CD14-positive monocyte (primary cell): Measurements from ENCODE around the gene RNASE1. TPM values are rescaled to one million over a fixed set of nuclear protein-coding genes. Genes with fewer than 3 reads are reported as not detected.
A peak's percentile ranks its signal among the peaks of the same experiment; 100 is the strongest.

ENCODE experiments used
- DNase-seq, 3 donors: peaks; one replicate each; pipeline ENCODE4 v3.0.0-alpha.2; 2011 to 2022
- H2AFZ ChIP-seq: 2 replicates; pipeline ENCODE4 v1.6.0; 2012; ENCODE audit warnings: mild to moderate bottlenecking, low read depth, low read length, inconsistent platforms; ENCODE audit not compliant: insufficient read depth, poor library complexity, severe bottlenecking
- H3K27ac ChIP-seq, 2 donors: 1 replicate in 1 of 2; 2 replicates in 1 of 2; pipeline ENCODE4 v1.5.1; 2012 to 2013; ENCODE audit warnings: low read length in 2 of 2, control low read depth in 1 of 2, inconsistent platforms in 1 of 2, low read depth in 1 of 2, mild to moderate bottlenecking in 1 of 2
- H3K27me3 ChIP-seq, 2 donors: one replicate each; pipeline versions ENCODE4 v1.6.0 to v1.6.1; 2011 to 2013; ENCODE audit warnings: low read length in 2 of 2; ENCODE audit not compliant: control insufficient read depth in 2 of 2, insufficient read depth in 2 of 2
- H3K36me3 ChIP-seq, 2 donors: replicated peaks in 1 of 2; 1 replicate in 1 of 2; 2 replicates in 1 of 2; pipeline versions ENCODE4 v1.5.1 to v1.6.1; 2012 to 2013; ENCODE audit warnings: low read length in 2 of 2, control low read depth in 1 of 2, inconsistent platforms in 1 of 2, mild to moderate bottlenecking in 1 of 2; ENCODE audit not compliant: insufficient read depth in 2 of 2, control insufficient read depth in 1 of 2
- H3K4me1 ChIP-seq, 2 donors: 1 replicate in 1 of 2; 2 replicates in 1 of 2; pipeline versions ENCODE4 v1.5.1 to v1.6.1; 2012 to 2013; ENCODE audit warnings: low read length in 2 of 2, control low read depth in 1 of 2, inconsistent platforms in 1 of 2, mild to moderate bottlenecking in 1 of 2, moderate library complexity in 1 of 2; ENCODE audit not compliant: insufficient read depth in 2 of 2, control insufficient read depth in 1 of 2
- H3K4me2 ChIP-seq: replicated peaks from 2 replicates; pipeline ENCODE3; 2012; ENCODE audit warnings: low read length, moderate library complexity, mild to moderate bottlenecking; ENCODE audit not compliant: poor library complexity, severe bottlenecking; ENCODE audit errors: extremely low read depth
- H3K4me3 ChIP-seq, 3 experiments: fragments of 200-600 bp in 1 of 3; sonication (generic) in 1 of 3; replicated peaks in 1 of 3; 1 replicate in 2 of 3; 2 replicates in 1 of 3; pipeline ENCODE4 v1.5.1; 2011 to 2013; ENCODE audit warnings: low read length in 3 of 3, mild to moderate bottlenecking in 3 of 3, control low read depth in 2 of 3, low read depth in 2 of 3, inconsistent platforms in 1 of 3, moderate library complexity in 1 of 3
- H3K79me2 ChIP-seq: 2 replicates; pipeline ENCODE4 v1.6.0; 2012; ENCODE audit warnings: mild to moderate bottlenecking, control low read depth, inconsistent platforms, low read length, moderate library complexity; ENCODE audit not compliant: insufficient read depth
- H3K9ac ChIP-seq: 2 replicates; pipeline ENCODE4 v1.6.0; 2017; ENCODE audit warnings: low read length, mild to moderate bottlenecking; ENCODE audit not compliant: insufficient read depth, poor library complexity, severe bottlenecking
- H3K9me3 ChIP-seq, 2 donors: replicated peaks in 1 of 2; 1 replicate in 1 of 2; 2 replicates in 1 of 2; pipeline versions ENCODE4 v1.5.1 to v1.6.1; 2012 to 2013; ENCODE audit warnings: low read length in 2 of 2, control low read depth in 1 of 2; ENCODE audit not compliant: control insufficient read depth in 1 of 2, insufficient read depth in 1 of 2
- H4K20me1 ChIP-seq: 2 replicates; pipeline ENCODE4 v1.6.0; 2012; ENCODE audit warnings: mild to moderate bottlenecking, low read length, control low read depth, moderate library complexity; ENCODE audit not compliant: insufficient read depth
- H3K27ac Mint-ChIP-seq, 7 donors: one replicate each; pipeline ENCODE4 v1.8.0; 2020; ENCODE audit warnings: mild to moderate bottlenecking in 7 of 7, mixed read lengths in 7 of 7, moderate library complexity in 6 of 7, inconsistent platforms in 2 of 7
- H3K27me3 Mint-ChIP-seq, 3 donors: one replicate each; pipeline ENCODE4 v1.8.0; 2021 to 2022; ENCODE audit warnings: low read depth in 3 of 3, mild to moderate bottlenecking in 3 of 3, mixed read lengths in 3 of 3, moderate library complexity in 3 of 3, inconsistent platforms in 1 of 3
- H3K36me3 Mint-ChIP-seq, 2 donors: one replicate each; pipeline ENCODE4 v1.8.0; 2020; ENCODE audit warnings: mixed read lengths in 2 of 2, inconsistent platforms in 1 of 2, mild to moderate bottlenecking in 1 of 2
- H3K4me1 Mint-ChIP-seq: one replicate; pipeline ENCODE4 v1.8.0; 2020; ENCODE audit warnings: mild to moderate bottlenecking, mixed read lengths
- H3K4me3 Mint-ChIP-seq, 2 donors: one replicate each; pipeline ENCODE4 v1.8.0; 2020; ENCODE audit warnings: mild to moderate bottlenecking in 2 of 2, mixed read lengths in 2 of 2, moderate library complexity in 1 of 2
- H3K9me3 Mint-ChIP-seq, 7 donors: one replicate each; pipeline ENCODE4 v1.8.0; 2020 to 2022; ENCODE audit warnings: mixed read lengths in 7 of 7, mild to moderate bottlenecking in 6 of 7, moderate library complexity in 6 of 7, inconsistent platforms in 2 of 7
- WGBS: methylation state at CpG from one replicate; pipeline ENCODE4 v1.1.5; 2013; ENCODE audit warnings: missing lambda C conversion rate; ENCODE audit not compliant: insufficient coverage; 5-methylcytosine and 5-hydroxymethylcytosine counted together
- intact Hi-C, 2 donors: fragments of 100-400 bp; cut with micrococcal nuclease; formaldehyde crosslinking; loops; one replicate each; pipeline versions ENCODE4 v1.15.0 to v1.15.1; 2023
- polyA plus RNA-seq, 3 donors: library from polyadenylated mRNA; depleted of rRNA in 1 of 3; unstranded in 2 of 3; stranded (reverse) in 1 of 3; fragments of 300-500 nt in 2 of 3; fragments of >200 nt in 1 of 3; fragmentation: Illumina TruSeq in 2 of 3; gene quantifications; 1 replicate in 2 of 3; 2 replicates in 1 of 3; pipeline ENCODE4 v1.2.3, GENCODE V29; 2012 to 2021
- TF ChIP-seq, protein P1 (sequence below): fragments of 200-600 bp; IDR thresholded peaks from one replicate; pipeline ENCODE4 v1.8.0; 2022; ENCODE audit warnings: antibody characterized with exemption, mild to moderate bottlenecking

RNASE1 gene
- polyA plus RNA-seq, 3 donors, result 2.1 to 191 (median 11.3) TPM

DNA sequence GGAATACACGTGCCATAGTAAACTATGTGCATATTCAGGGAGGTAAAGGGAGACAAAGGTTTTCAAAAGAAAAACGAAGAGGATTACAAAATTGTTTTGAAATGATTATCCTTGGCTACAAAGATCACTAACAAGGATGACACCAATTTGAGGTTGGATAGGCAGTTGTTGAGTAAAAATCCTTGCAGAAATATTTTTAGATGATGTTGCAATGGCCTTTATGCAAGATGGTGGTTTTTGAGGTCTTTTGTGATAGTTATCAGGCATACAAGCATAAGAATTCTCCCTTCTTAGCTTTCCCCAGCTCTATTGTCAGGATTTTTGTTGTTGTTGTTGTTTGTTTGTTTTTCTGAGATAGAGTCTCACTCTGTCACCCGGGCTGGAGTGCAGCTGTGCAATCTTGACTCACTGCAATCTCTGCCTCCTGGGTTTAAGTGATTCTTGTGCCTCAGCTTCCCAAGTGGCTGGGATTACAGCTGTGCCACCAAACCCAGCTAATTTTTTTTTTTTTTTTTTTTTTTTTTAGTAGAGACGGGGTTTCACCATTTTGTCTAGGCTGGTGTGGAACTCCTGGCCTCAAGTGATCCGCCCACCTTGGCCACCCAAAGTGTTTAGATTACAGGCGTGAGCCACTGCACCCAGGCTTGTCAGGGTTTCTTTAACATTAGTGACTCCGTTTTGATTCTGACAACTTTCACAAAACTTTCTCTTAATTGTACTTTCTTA is 7.8 kb downstream of the RNASE1 start:
- H3K36me3 Mint-ChIP-seq, result no peaks in the 10 kb centered on the region
- intact Hi-C loops, result loop anchor here in 1 of 2 donors (5.0 kb wide), 1 partner anchor 78 kb away; no protein-coding TSS in a partner anchor
- peak; percentile 59 to 87 (median 75) for DNase-seq
- peaks cover 0 to 2% (median 0%) of the 10 kb centered on the region in 7 donors for H3K9me3 Mint-ChIP-seq
- peaks cover 78% of the 10 kb centered on the region for H3K4me1 Mint-ChIP-seq
- TF ChIP-seq, protein P1, sequence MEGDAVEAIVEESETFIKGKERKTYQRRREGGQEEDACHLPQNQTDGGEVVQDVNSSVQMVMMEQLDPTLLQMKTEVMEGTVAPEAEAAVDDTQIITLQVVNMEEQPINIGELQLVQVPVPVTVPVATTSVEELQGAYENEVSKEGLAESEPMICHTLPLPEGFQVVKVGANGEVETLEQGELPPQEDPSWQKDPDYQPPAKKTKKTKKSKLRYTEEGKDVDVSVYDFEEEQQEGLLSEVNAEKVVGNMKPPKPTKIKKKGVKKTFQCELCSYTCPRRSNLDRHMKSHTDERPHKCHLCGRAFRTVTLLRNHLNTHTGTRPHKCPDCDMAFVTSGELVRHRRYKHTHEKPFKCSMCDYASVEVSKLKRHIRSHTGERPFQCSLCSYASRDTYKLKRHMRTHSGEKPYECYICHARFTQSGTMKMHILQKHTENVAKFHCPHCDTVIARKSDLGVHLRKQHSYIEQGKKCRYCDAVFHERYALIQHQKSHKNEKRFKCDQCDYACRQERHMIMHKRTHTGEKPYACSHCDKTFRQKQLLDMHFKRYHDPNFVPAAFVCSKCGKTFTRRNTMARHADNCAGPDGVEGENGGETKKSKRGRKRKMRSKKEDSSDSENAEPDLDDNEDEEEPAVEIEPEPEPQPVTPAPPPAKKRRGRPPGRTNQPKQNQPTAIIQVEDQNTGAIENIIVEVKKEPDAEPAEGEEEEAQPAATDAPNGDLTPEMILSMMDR, result no peak
- no peaks in the 10 kb centered on the region for H3K27me3 ChIP-seq
- H3K27ac Mint-ChIP-seq, result peak overlapping the region; percentile 87 to 97 (median 95)
- no peaks in the 10 kb centered on the region for H4K20me1 ChIP-seq
- WGBS, result 0% methylated on average over 3 of the region's 7 CpGs
- peak overlapping the region; percentile 62 for H3K4me2 ChIP-seq
- H2AFZ ChIP-seq, result no peak overlapping the region
- peak overlapping the region in 1 of 2 donors; percentile 62 for H3K4me3 Mint-ChIP-seq
- H3K36me3 ChIP-seq, result no peaks in the 10 kb centered on the region
- peaks cover 7% of the 10 kb centered on the region for H3K79me2 ChIP-seq
- peak overlapping the region in 1 of 3 experiments; percentile 55 for H3K4me3 ChIP-seq
- H3K4me1 ChIP-seq, result peaks cover 81 to 95% of the 10 kb centered on the region in 2 donors
- H3K9ac ChIP-seq, result no peak overlapping the region
- peaks cover 0 to 3% (median 1%) of the 10 kb centered on the region in 3 donors for H3K27me3 Mint-ChIP-seq
- H3K9me3 ChIP-seq, result no peaks in the 10 kb centered on the region
- peak overlapping the region; percentile 44 to 82 for H3K27ac ChIP-seq

DNA sequence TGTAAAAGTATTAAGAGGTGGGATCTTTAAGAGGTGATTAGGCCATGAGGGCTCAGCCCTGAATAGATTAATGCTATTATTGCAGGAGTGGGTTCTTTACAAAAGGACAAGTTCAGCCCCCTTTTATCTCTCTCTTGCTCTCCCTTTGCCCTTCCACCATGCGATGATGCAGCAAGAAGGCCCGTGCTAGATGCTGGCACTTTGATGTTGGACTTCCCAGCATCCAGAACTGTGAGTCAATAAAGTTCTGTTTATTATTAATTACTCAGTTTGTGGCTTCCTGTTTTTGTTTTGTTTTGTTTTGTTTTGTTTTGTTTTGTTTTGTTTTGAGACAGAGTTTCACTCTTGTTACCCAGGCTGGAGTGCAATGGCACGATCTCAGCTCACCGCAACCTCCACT is 10.1 kb downstream of the RNASE1 start:
- peaks cover 15% of the 10 kb centered on the region for H3K79me2 ChIP-seq
- no peak overlapping the region for H2AFZ ChIP-seq
- Mint-ChIP-seq H3K4me3 (no peak overlapping the region), H3K36me3 (peaks cover 0 to 2% of the 10 kb centered on the region in 2 donors), H3K27ac (peak overlapping the region; percentile 86 to 96 (median 90)), H3K9me3 (peaks cover 0 to 2% (median 0%) of the 10 kb centered on the region in 7 donors), H3K27me3 (peaks cover 0 to 3% (median 1%) of the 10 kb centered on the region in 3 donors), H3K4me1 (peaks cover 74% of the 10 kb centered on the region)
- H3K27me3 ChIP-seq, result no peaks in the 10 kb centered on the region
- no peak overlapping the region for H3K9ac ChIP-seq
- H3K27ac ChIP-seq, result peak overlapping the region in 1 of 2 donors; percentile 41
- no peaks in the 10 kb centered on the region for H3K9me3 ChIP-seq
- no peak overlapping the region for H3K4me2 ChIP-seq
- no peaks in the 10 kb centered on the region for H3K36me3 ChIP-seq
- intact Hi-C loops, result loop anchor here in 1 of 2 donors (5.0 kb wide), 1 partner anchor 75 kb away; no protein-coding TSS in a partner anchor
- peaks cover 75 to 94% of the 10 kb centered on the region in 2 donors for H3K4me1 ChIP-seq
- no CpG with 5 or more reads among the region's 4 CpGs for WGBS
- TF ChIP-seq, protein P1, result no peak
- H3K4me3 ChIP-seq, result no peak overlapping the region
- H4K20me1 ChIP-seq, result no peaks in the 10 kb centered on the region
- peak in 2 of 3 donors; percentile 54 to 74 for DNase-seq
